Activated CD8-positive, alpha-beta T cell treated with anti-CD3 and anti-CD28 coated beads for 36 hours (primary cell): ENCODE results near the gene GTF3C1. TPM values are rescaled to one million over a fixed set of nuclear protein-coding genes. Genes with fewer than 3 reads are reported as not detected.
"Not testable (repeated sequence)": the region's sequence is repeated elsewhere in the genome, so short reads cannot be mapped to it uniquely, and the experiment has no call there.

Source experiments
- ATAC-seq: fragments of 200-7000 bp; cut with Tn5 transposase; one replicate; pipeline ENCODE4 v1.10.0; 2021; ENCODE audit warnings: mild to moderate bottlenecking, moderate library complexity
- CTCF ChIA-PET: fragments of 350-600 bp; sonication (Branson Sonifier 250); formaldehyde crosslinking; loops from one replicate; lab custom pipeline; 2021; ENCODE audit warnings: antibody characterized with exemption; lab: Charles Lee
- POLR2A ChIA-PET: fragments of 350-600 bp; sonication (Branson Sonifier 250); formaldehyde crosslinking; loops from one replicate; lab custom pipeline; 2021; ENCODE audit warnings: antibody characterized with exemption; lab: Charles Lee
- DNase-seq: peaks from one replicate; pipeline ENCODE4 v3.0.0-alpha.2; 2020
- H3K27ac Mint-ChIP-seq: one replicate; pipeline ENCODE4 v1.8.0; 2021; ENCODE audit warnings: mild to moderate bottlenecking, mixed read lengths
- H3K27me3 Mint-ChIP-seq: one replicate; pipeline ENCODE4 v1.8.0; 2021; ENCODE audit warnings: mixed read lengths
- H3K36me3 Mint-ChIP-seq: one replicate; pipeline ENCODE4 v1.8.0; 2021; ENCODE audit warnings: low read depth, mixed read lengths
- H3K4me1 Mint-ChIP-seq: one replicate; pipeline ENCODE4 v1.8.0; 2021; ENCODE audit warnings: low read depth, mixed read lengths
- H3K4me3 Mint-ChIP-seq: one replicate; pipeline ENCODE4 v1.8.0; 2021; ENCODE audit warnings: mild to moderate bottlenecking, moderate library complexity, mixed read lengths
- H3K9me3 Mint-ChIP-seq: one replicate; pipeline ENCODE4 v1.8.0; 2021; ENCODE audit warnings: mixed read lengths
- intact Hi-C: fragments of 100-400 bp; cut with micrococcal nuclease; formaldehyde crosslinking; loops from one replicate; pipeline ENCODE4 v1.10.0; 2022
- total RNA-seq, 2 experiments: library from RNA; stranded (reverse); gene quantifications; one replicate each; pipeline ENCODE4 v1.2.3, GENCODE V29; 2021
- TF ChIP-seq, protein P1 (sequence below): fragments of 200-600 bp; IDR thresholded peaks from one replicate; pipeline ENCODE4 v1.8.0; 2022; ENCODE audit warnings: antibody characterized with exemption, mild to moderate bottlenecking

Gene GTF3C1
- total RNA-seq, 2 experiments from 2014 or later: 55.9 to 58.6 TPM

DNA sequence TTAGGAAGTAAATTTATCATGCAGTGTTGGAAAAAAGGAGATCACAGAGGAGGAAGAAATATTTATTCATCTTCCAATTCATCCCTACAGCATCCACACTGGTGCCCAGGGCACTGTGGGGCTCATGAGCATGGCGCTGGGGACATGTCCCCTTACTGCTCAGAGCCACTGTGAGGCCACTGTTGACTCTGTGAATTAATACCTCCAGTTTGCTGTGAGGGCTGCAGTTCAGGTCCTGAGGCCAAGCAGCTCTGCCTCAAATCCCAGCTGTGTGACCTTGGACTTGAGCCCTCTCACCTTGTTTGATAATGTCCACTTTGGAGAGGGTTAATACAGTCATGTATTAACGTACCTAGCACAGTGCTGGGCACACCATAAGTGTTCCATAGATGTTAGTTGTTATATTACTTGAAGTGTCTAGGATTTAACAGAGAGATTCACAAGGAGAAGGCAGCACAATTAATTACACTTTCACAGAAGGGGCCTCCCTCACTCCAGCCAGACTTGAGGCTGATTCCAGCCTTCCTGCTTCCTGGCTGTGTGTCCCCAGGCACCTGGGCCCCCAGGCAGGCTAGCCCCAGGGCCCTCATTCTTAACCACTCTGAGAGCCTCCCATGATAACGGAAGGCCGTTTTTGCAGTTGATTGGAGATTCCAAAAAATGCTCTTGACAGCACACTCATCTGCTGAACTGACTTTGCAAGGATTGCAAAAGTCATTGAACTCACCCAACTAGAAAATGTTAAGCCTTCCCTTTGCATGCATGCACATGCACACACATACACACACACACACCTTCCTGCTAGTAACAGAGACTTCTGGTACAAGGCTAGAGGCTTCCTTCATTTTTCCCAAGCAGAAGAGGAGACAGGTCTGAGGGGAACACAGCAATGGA is 29.6 kb upstream of the GTF3C1 start:
- TF ChIP-seq, protein P1, sequence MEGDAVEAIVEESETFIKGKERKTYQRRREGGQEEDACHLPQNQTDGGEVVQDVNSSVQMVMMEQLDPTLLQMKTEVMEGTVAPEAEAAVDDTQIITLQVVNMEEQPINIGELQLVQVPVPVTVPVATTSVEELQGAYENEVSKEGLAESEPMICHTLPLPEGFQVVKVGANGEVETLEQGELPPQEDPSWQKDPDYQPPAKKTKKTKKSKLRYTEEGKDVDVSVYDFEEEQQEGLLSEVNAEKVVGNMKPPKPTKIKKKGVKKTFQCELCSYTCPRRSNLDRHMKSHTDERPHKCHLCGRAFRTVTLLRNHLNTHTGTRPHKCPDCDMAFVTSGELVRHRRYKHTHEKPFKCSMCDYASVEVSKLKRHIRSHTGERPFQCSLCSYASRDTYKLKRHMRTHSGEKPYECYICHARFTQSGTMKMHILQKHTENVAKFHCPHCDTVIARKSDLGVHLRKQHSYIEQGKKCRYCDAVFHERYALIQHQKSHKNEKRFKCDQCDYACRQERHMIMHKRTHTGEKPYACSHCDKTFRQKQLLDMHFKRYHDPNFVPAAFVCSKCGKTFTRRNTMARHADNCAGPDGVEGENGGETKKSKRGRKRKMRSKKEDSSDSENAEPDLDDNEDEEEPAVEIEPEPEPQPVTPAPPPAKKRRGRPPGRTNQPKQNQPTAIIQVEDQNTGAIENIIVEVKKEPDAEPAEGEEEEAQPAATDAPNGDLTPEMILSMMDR: no peak
- ChIA-PET CTCF (no interaction called here), POLR2A (no interaction called here)
- DNase-seq: no peak
- H3K4me3 Mint-ChIP-seq: no peak overlapping the region
- no peaks in the 10 kb centered on the region for H3K9me3 Mint-ChIP-seq
- intact Hi-C loops: no loop called here
- no peaks in the 10 kb centered on the region for H3K27me3 Mint-ChIP-seq
- peaks cover 9% of the 10 kb centered on the region for H3K36me3 Mint-ChIP-seq
- H3K4me1 Mint-ChIP-seq: peaks cover 12% of the 10 kb centered on the region
- H3K27ac Mint-ChIP-seq: peak overlapping the region; percentile 13
- ATAC-seq: no peak

DNA sequence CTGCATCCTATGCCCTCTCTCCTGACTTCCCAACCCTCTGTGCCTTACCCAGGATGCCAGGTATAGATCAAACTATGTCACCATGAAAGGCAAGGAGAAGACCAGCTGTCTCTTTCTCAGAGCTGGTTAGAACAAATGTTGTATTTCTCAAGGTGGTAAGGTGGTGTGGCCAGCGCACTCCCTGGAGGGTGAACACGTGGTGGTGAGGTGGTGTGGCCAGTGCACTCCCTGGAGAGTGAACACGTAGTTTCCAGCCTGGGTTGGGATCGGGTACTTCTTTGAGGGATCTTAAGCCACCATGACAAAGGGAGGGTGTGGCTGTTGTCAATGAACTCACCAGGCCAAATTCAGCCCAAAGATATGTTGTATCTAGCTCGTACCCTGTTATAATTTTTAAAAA is 27.0 kb upstream of the GTF3C1 start:
- ChIA-PET POLR2A (no interaction called here), CTCF (no interaction called here)
- ATAC-seq (no peak), DNase-seq (no peak)
- intact Hi-C loops: no loop called here
- Mint-ChIP-seq H3K4me1 (peaks cover 12% of the 10 kb centered on the region), H3K27ac (no peak overlapping the region), H3K4me3 (no peak overlapping the region), H3K27me3 (no peaks in the 10 kb centered on the region), H3K36me3 (peaks cover 4% of the 10 kb centered on the region), H3K9me3 (no peaks in the 10 kb centered on the region)
- TF ChIP-seq, protein P1: no peak

DNA sequence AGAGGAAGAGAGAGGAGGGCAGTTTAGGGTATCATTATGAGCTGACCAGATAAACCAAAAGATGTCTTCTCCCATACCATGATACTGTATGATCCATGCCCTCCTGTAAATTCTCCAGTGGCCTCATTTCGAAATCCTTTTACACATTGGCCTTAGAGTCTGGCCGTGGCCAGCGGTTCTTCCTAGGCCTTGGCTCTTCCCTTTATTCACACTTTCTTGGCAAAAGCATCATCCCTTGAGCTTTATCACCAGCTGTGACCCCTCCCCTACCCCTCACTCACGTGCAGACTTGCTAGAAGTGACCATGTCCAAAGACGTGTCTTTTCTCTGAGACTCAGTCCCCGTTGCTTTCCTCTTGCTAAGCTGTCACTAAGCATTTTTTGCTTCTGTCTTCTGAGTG is 23.0 kb upstream of the GTF3C1 start:
- TF ChIP-seq, protein P1: no peak
- Mint-ChIP-seq H3K36me3 (no peaks in the 10 kb centered on the region), H3K9me3 (no peaks in the 10 kb centered on the region), H3K4me1 (no peaks in the 10 kb centered on the region), H3K27ac (no peak overlapping the region), H3K27me3 (no peaks in the 10 kb centered on the region), H3K4me3 (no peak overlapping the region)
- POLR2A ChIA-PET: interaction anchor here (0.6 kb wide), 1 partner anchor 17 kb away, joined by 4 read pairs; no protein-coding TSS in a partner anchor
- CTCF ChIA-PET: interaction anchor here (0.6 kb wide), 1 partner anchor 321 kb away, joined by 3 read pairs; no protein-coding TSS in a partner anchor
- DNase-seq (no peak), ATAC-seq (no peak)
- intact Hi-C loops: no loop called here

DNA sequence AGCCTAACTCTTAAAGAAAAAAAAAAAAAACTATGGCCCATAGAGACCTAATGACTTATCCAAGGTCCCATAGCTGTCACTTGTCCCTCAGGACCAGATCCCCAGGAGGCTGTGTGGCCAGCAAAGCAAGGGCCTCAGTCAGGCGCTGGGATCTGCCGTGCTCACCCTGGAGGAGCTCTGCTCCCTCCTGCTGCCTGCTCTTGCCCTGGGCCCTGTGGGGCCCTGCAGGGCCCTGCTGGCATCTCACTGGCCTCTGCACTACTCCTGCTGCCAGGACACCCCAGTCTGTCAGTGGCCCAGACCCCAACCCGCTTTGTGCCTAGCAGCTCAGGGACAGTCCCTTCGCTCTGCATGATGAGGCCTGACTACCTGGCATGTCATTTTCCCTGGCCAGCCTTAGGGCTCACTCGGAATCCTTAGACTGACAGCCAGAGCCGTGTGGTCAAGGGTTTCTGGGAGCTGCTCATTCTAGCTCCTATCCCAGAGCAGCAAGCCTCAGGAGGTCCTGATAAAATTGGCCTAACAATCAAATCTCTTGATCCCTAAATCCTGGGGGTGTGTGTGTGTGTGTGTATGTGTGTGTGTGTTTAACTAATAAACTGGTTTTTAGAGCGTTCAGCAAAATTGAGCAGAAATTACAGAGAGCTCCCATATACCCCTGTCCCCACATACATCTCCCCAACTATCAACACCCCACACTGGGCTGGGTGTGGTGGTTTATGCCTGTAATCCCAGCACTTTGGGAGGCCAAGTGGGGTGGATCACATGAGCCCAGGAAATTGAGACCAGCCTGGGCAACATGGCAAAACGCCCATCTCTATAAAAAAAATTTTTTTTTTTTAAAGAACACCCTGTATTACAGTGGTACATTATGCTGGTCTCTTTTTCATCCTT is 22.0 kb upstream of the GTF3C1 start:
- ChIA-PET POLR2A (interaction anchor here (0.6 kb wide), 1 partner anchor 16 kb away, joined by 4 read pairs; no protein-coding TSS in a partner anchor), CTCF (interaction anchor here (1.0 kb wide), 1 partner anchor 12 kb away, joined by 3 read pairs; no protein-coding TSS in a partner anchor)
- Mint-ChIP-seq H3K27me3 (no peaks in the 10 kb centered on the region), H3K4me3 (no peak overlapping the region), H3K4me1 (no peaks in the 10 kb centered on the region), H3K27ac (no peak overlapping the region), H3K36me3 (no peaks in the 10 kb centered on the region), H3K9me3 (no peaks in the 10 kb centered on the region)
- DNase-seq: no peak
- intact Hi-C loops: no loop called here
- no peak for ATAC-seq
- TF ChIP-seq, protein P1: no peak

DNA sequence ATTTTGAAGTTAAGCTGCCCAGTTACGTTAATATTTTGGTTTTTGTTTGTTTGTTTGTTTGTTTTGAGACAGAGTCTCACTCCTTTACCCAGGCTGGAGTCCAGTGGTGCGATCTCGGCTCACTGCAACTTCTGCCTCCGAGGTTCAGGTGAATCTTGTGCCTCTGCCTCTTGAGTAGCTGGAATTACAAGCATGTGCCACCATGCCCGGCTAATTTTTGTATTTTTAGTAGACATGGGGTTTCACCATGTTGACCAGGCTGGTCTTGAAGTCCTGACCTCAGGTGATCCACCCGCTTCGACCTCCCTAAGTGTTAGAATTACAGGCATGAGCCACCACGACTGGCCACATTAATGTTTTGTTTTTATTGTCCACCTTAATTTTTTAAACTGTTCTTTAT is 21.3 kb upstream of the GTF3C1 start:
- intact Hi-C loops, H3K9me3 Mint-ChIP-seq, H3K27me3 Mint-ChIP-seq, CTCF ChIA-PET, H3K36me3 Mint-ChIP-seq, ATAC-seq, DNase-seq, H3K4me3 Mint-ChIP-seq, H3K4me1 Mint-ChIP-seq, POLR2A ChIA-PET, H3K27ac Mint-ChIP-seq: not testable (repeated sequence)
